Measurements from ENCODE around the gene MEG3. TPM values are rescaled to one million over a fixed set of nuclear protein-coding genes. Genes with fewer than 3 reads are reported as not detected.

MEG3 gene
- polyA plus RNA-seq, 1 donor from 2014 or later, result not detected

- Histone ChIP-seq H4K20me1 (ENCODE audit: insufficient read depth) (no peaks in the 10 kb centered on the region), H2AFZ (ENCODE audit: low read depth, low read length) (no peak overlapping the region), H3K9me3 (ENCODE audit: low read length) (no peaks in the 10 kb centered on the region), H3K27ac (ENCODE audit: low read length) (no peak overlapping the region), H3K9me2 (ENCODE audit: insufficient read depth, low read length) (no peaks in the 10 kb centered on the region), H3K79me2 (replicated peaks; ENCODE audit: insufficient read depth, low read length) (no peaks in the 10 kb centered on the region), H3K4me2 (ENCODE audit: low read length) (no peak overlapping the region), H3K36me3 (ENCODE audit: insufficient read depth, low read length) (no peaks in the 10 kb centered on the region), H3K27me3 (ENCODE audit: insufficient read depth, low read depth, low read length) (no peaks in the 10 kb centered on the region), H3K4me3 (ENCODE audit: low read length) (no peak overlapping the region), H3F3A (ENCODE audit: insufficient read depth, low read length, poor library complexity, severe bottlenecking) (no peaks in the 10 kb centered on the region), H3K9ac (ENCODE audit: low read length) (no peak overlapping the region)
- no peak for TF ChIP-seq EZH2 (IDR thresholded peaks at IDR 0.05; ENCODE audit: borderline replicate concordance, insufficient read depth, low read length, poor library complexity, severe bottlenecking)
Measured at GRCh38 chr14:100907240-100907639, 81.3 kb downstream of the MEG3 start.

GRCh38 chr14:100909439-100909838 lies 83.5 kb downstream of the MEG3 start:
- no peaks in the 10 kb centered on the region for H3K9me3 ChIP-seq (ENCODE audit: low read length)
- H3K27ac ChIP-seq (ENCODE audit: low read length), result no peak overlapping the region
- H3K36me3 ChIP-seq (ENCODE audit: insufficient read depth, low read length), result no peaks in the 10 kb centered on the region
- no peaks in the 10 kb centered on the region for H3K27me3 ChIP-seq (ENCODE audit: insufficient read depth, low read depth, low read length)
- H3K9ac ChIP-seq (ENCODE audit: low read length), result no peak overlapping the region
- H3K4me2 ChIP-seq (ENCODE audit: low read length), result no peak overlapping the region
- TF ChIP-seq CTCF (IDR thresholded peaks at IDR 0.05; ENCODE audit: poor library complexity, severe bottlenecking) (no peak), SMC3 (conservative IDR thresholded peaks at IDR 0.05; ENCODE audit: poor library complexity) (no peak), TAF1 (IDR thresholded peaks at IDR 0.05; ENCODE audit: low read depth) (no peak), RAD21 (conservative IDR thresholded peaks at IDR 0.05) (no peak), POLR2AphosphoS5 (IDR thresholded peaks at IDR 0.05) (no peak), REST (IDR thresholded peaks at IDR 0.05; ENCODE audit: borderline replicate concordance) (no peak), EP300 (conservative IDR thresholded peaks at IDR 0.05; ENCODE audit: poor library complexity, severe bottlenecking) (no peak), MXI1 (conservative IDR thresholded peaks at IDR 0.05; ENCODE audit: poor library complexity, severe bottlenecking) (no peak), EZH2 (IDR thresholded peaks at IDR 0.05; ENCODE audit: borderline replicate concordance, insufficient read depth, low read length, poor library complexity, severe bottlenecking) (no peak)
- H4K20me1 ChIP-seq (ENCODE audit: insufficient read depth), result no peaks in the 10 kb centered on the region
- no peaks in the 10 kb centered on the region for H3K9me2 ChIP-seq (ENCODE audit: insufficient read depth, low read length)
- no peaks in the 10 kb centered on the region for H3K79me2 ChIP-seq (replicated peaks; ENCODE audit: insufficient read depth, low read length)
- H2AFZ ChIP-seq (ENCODE audit: low read depth, low read length), result no peak overlapping the region
- H3F3A ChIP-seq (ENCODE audit: insufficient read depth, low read length, poor library complexity, severe bottlenecking), result no peaks in the 10 kb centered on the region
- H3K4me3 ChIP-seq (ENCODE audit: low read length), result no peak overlapping the region

Small RNA genes lying within 50 kb of the gene (small RNA-seq; reads per million reads assigned to genes)
- 0 reads per million in 3 experiments for gene AL117190.3
- gene MIR127, result 0 reads per million in 3 experiments
- 0 reads per million in 3 experiments for gene MIR136
- 0 reads per million in 3 experiments for gene MIR2392
- 18.4 to 23.1 (median 21.4) reads per million in 3 experiments for gene MIR337
- gene MIR431, result 0 reads per million in 3 experiments
- 0 reads per million in 3 experiments for gene MIR432
- 0 reads per million in 3 experiments for gene MIR433
- 0 to 2.2 (median 1.8) reads per million in 3 experiments for gene MIR493
- 0 reads per million in 3 experiments for gene RF01928
- 0 reads per million in 3 experiments for gene RF02145
- 0 to 0.08 (median 0) reads per million in 3 experiments for gene SNORD112

Other genes with a start within 250 kb of the MEG3 start
- 10.9 and 28.2 TPM in 2 replicates for gene BEGAIN, start 238.7 kb upstream of the MEG3 start, polyA plus RNA-seq
- gene DLK1, start 99.2 kb upstream of the MEG3 start, polyA plus RNA-seq, result 6.8 and 14.8 TPM in 2 replicates
- 0.20 TPM in 1 of 2 replicates, not detected in the other for gene RTL1, start 77.6 kb downstream of the MEG3 start, polyA plus RNA-seq

Measured in neural cell (in vitro differentiated cells).